GM23338 (cell line): Measurements from ENCODE around the gene E2F3. TPM values are rescaled to one million over a fixed set of nuclear protein-coding genes. Genes with fewer than 3 reads are reported as not detected.

Source experiments
- ATAC-seq: fragments of 200-7000 bp; cut with Tn5 transposase; 3 replicates; pipeline ENCODE4 v1.9.1; 2020
- DNase-seq: peaks from one replicate; pipeline ENCODE4 v3.0.0-alpha.2; 2015; ENCODE audit warnings: low spot score
- H2AFZ ChIP-seq: fragments of 200-600 bp; sonication (generic); 2 replicates; pipeline ENCODE4 v1.8.0; 2016; ENCODE audit warnings: antibody characterized with exemption, mild to moderate bottlenecking, moderate library complexity
- H3F3A ChIP-seq: fragments of 200-600 bp; sonication (generic); replicated peaks from 2 replicates; pipeline ENCODE4 v1.8.0; 2017; ENCODE audit warnings: antibody characterized with exemption, mixed run types, low read depth
- H3K27ac ChIP-seq: fragments of 200-600 bp; sonication (generic); 2 replicates; pipeline ENCODE4 v1.6.1; 2016; ENCODE audit warnings: low read depth
- H3K27me3 ChIP-seq: fragments of 200-600 bp; sonication (generic); 2 replicates; pipeline ENCODE4 v1.8.0; 2016; ENCODE audit warnings: mild to moderate bottlenecking, mixed run types, moderate library complexity; ENCODE audit not compliant: insufficient read depth
- H3K36me3 ChIP-seq: fragments of 200-600 bp; sonication (generic); 2 replicates; pipeline ENCODE4 v1.8.0; 2016; ENCODE audit warnings: mild to moderate bottlenecking; ENCODE audit not compliant: insufficient read depth
- H3K4me1 ChIP-seq: fragments of 200-600 bp; sonication (generic); 2 replicates; pipeline ENCODE4 v1.8.0; 2016; ENCODE audit warnings: mild to moderate bottlenecking, moderate library complexity; ENCODE audit not compliant: insufficient read depth
- H3K4me2 ChIP-seq: fragments of 200-600 bp; sonication (generic); 2 replicates; pipeline ENCODE4 v1.7.1; 2017; ENCODE audit warnings: mixed run types
- H3K4me3 ChIP-seq: fragments of 200-600 bp; sonication (generic); 2 replicates; pipeline ENCODE4 v1.6.1; 2016; ENCODE audit warnings: mixed run types
- H3K79me2 ChIP-seq: fragments of 200-600 bp; sonication (generic); replicated peaks from 2 replicates; pipeline ENCODE4 v1.8.0; 2017; ENCODE audit warnings: mild to moderate bottlenecking; ENCODE audit not compliant: insufficient read depth
- H3K9me2 ChIP-seq: fragments of 200-600 bp; sonication (generic); 2 replicates; pipeline ENCODE4 v1.8.0; 2017; ENCODE audit not compliant: insufficient read depth
- H4K20me1 ChIP-seq: fragments of 200-600 bp; sonication (generic); replicated peaks from 2 replicates; pipeline ENCODE4 v1.8.0; 2017; ENCODE audit warnings: mild to moderate bottlenecking; ENCODE audit not compliant: insufficient read depth
- H3K27ac Mint-ChIP-seq: 2 replicates; pipeline ENCODE4 v1.8.0; 2020; ENCODE audit warnings: inconsistent platforms, mild to moderate bottlenecking, moderate library complexity, mixed read lengths
- H3K27me3 Mint-ChIP-seq: 3 replicates; pipeline ENCODE4 v1.8.0; 2022; ENCODE audit warnings: low read depth, mild to moderate bottlenecking, moderate library complexity, mixed read lengths, inconsistent platforms; ENCODE audit not compliant: insufficient read depth, poor library complexity
- H3K36me3 Mint-ChIP-seq: 3 replicates; pipeline ENCODE4 v1.8.0; 2021; ENCODE audit warnings: low read depth, mild to moderate bottlenecking, inconsistent platforms, moderate library complexity, mixed read lengths
- H3K4me1 Mint-ChIP-seq: 3 replicates; pipeline ENCODE4 v1.8.0; 2020; ENCODE audit warnings: mild to moderate bottlenecking, inconsistent platforms, mixed read lengths
- H3K4me3 Mint-ChIP-seq: 3 replicates; pipeline ENCODE4 v1.8.0; 2021; ENCODE audit warnings: moderate library complexity, mild to moderate bottlenecking, inconsistent platforms, mixed read lengths
- H3K9me3 Mint-ChIP-seq: 3 replicates; pipeline ENCODE4 v1.8.0; 2020; ENCODE audit warnings: moderate library complexity, mild to moderate bottlenecking, inconsistent platforms, mixed read lengths
- EZH2phosphoT487 ChIP-seq: fragments of 200-600 bp; sonication (generic); IDR thresholded peaks from one replicate; pipeline ENCODE4 v1.8.1; 2018; ENCODE audit warnings: antibody characterized with exemption; ENCODE audit not compliant: unreplicated experiment
- POLR2AphosphoS5 ChIP-seq: IDR thresholded peaks from 2 replicates; pipeline ENCODE4 v1.6.1; 2016; ENCODE audit warnings: antibody characterized with exemption, low read depth
- STAT1 ChIP-seq: IDR thresholded peaks from one replicate; pipeline ENCODE4 v1.6.1; 2016; ENCODE audit warnings: antibody characterized with exemption; ENCODE audit not compliant: unreplicated experiment
- ZNF331 ChIP-seq: fragments of 250-450 bp; sonication (Bioruptor Pico); IDR thresholded peaks from 2 replicates; pipeline ENCODE4 v1.5.0; 2020; ENCODE audit warnings: low read depth, mild to moderate bottlenecking, moderate library complexity
- polyA plus RNA-seq: library from polyadenylated mRNA; unstranded; fragments of >200 nt; fragmentation: Nextera tagmentation; extraction: Ambion mirVana; gene quantifications from 2 replicates; pipeline ENCODE4 v1.2.1, GENCODE V29; 2016
- total RNA-seq: library from RNA; depleted of rRNA; stranded (reverse); fragments of >200 nt; shearing (Covaris generic); gene quantifications from 2 replicates; pipeline ENCODE4 v1.2.3, GENCODE V29; 2014
- TF ChIP-seq, protein P1 (sequence below): IDR thresholded peaks from 2 replicates; pipeline ENCODE4 v1.6.1; 2016; ENCODE audit warnings: antibody characterized with exemption
- TF ChIP-seq, protein P2 (sequence below): IDR thresholded peaks from one replicate; pipeline ENCODE4 v1.6.1; 2018; ENCODE audit warnings: antibody characterized with exemption; ENCODE audit not compliant: unreplicated experiment
- TF ChIP-seq, protein P3 (sequence below): fragments of 250-450 bp; sonication (Bioruptor Pico); IDR thresholded peaks from 2 replicates; pipeline ENCODE4 v1.5.0; 2020; ENCODE audit warnings: mild to moderate bottlenecking, moderate library complexity

E2F3 gene
- total and polyA plus RNA-seq, 2 experiments from 2014 or later, result 27.2 to 33.5 TPM

DNA sequence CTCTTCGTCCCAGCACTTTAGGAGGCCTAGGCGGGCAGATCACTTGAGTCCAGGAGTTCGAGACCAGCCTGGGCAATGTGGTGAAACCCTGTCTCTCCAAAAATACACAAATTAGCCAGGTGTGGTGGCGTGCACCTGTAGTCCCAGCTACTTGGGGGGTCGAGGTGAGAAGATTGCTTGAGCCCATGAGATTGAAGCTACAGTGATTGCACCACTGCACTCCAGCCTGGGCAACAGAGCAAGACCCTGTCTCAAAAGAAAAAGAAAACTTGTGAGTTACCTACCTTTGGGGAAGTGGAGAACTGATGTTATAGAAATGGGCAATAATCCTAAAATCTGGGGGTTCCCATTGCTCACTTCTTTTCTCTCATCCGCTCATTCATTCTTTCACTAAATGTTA is 58.0 kb downstream of the E2F3 start:
- no peaks in the 10 kb centered on the region for H3K9me3 Mint-ChIP-seq
- peaks cover 7% of the 10 kb centered on the region for H3K27me3 Mint-ChIP-seq
- peaks cover 28% of the 10 kb centered on the region for H3K4me1 Mint-ChIP-seq
- Histone ChIP-seq H3K9me2 (no peaks in the 10 kb centered on the region), H3K79me2 (peaks cover 100% of the 10 kb centered on the region), H3K27me3 (no peaks in the 10 kb centered on the region), H4K20me1 (peaks cover 31% of the 10 kb centered on the region), H2AFZ (no peak overlapping the region), H3F3A (no peaks in the 10 kb centered on the region; the same call in 1 of the 2 replicates), H3K4me3 (no peak overlapping the region), H3K4me1 (peaks cover 19% of the 10 kb centered on the region), H3K27ac (no peak overlapping the region), H3K4me2 (no peak overlapping the region), H3K36me3 (no peaks in the 10 kb centered on the region; the same call in 1 of the 2 replicates)
- ATAC-seq (no peak), DNase-seq (no peak)
- no peak overlapping the region for H3K27ac Mint-ChIP-seq
- no peak overlapping the region for H3K4me3 Mint-ChIP-seq
- TF ChIP-seq, protein P1, sequence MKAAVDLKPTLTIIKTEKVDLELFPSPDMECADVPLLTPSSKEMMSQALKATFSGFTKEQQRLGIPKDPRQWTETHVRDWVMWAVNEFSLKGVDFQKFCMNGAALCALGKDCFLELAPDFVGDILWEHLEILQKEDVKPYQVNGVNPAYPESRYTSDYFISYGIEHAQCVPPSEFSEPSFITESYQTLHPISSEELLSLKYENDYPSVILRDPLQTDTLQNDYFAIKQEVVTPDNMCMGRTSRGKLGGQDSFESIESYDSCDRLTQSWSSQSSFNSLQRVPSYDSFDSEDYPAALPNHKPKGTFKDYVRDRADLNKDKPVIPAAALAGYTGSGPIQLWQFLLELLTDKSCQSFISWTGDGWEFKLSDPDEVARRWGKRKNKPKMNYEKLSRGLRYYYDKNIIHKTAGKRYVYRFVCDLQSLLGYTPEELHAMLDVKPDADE, result no peak
- TF ChIP-seq POLR2AphosphoS5 (no peak), EZH2phosphoT487 (no peak)
- peaks cover 62% of the 10 kb centered on the region for H3K36me3 Mint-ChIP-seq

DNA sequence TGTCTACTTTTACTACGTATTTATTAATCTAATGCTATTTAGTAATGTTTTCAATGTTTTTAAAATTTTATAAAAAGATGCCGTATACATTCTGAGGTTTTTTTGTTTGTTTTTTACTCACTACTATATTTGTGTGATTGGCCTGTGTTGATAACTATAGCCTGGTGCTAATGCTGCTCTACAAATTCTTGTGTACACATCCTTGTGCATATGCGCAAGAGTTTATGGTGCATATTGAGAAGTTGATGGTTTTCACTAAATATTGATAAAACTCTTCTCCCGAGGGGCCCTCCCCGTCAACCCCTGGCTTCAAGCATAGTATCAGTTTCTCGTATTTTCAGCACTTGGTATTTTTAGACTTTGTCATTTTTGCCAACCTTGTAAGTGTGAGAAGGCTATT is 59.9 kb downstream of the E2F3 start:
- H4K20me1 ChIP-seq, result peaks cover 14% of the 10 kb centered on the region
- H3K4me3 Mint-ChIP-seq, result no peak overlapping the region
- no peak for ATAC-seq
- TF ChIP-seq, protein P1, result no peak
- TF ChIP-seq STAT1 (no peak), ZNF331 (CRISPR knock-in tag) (no peak)
- TF ChIP-seq, protein P2, sequence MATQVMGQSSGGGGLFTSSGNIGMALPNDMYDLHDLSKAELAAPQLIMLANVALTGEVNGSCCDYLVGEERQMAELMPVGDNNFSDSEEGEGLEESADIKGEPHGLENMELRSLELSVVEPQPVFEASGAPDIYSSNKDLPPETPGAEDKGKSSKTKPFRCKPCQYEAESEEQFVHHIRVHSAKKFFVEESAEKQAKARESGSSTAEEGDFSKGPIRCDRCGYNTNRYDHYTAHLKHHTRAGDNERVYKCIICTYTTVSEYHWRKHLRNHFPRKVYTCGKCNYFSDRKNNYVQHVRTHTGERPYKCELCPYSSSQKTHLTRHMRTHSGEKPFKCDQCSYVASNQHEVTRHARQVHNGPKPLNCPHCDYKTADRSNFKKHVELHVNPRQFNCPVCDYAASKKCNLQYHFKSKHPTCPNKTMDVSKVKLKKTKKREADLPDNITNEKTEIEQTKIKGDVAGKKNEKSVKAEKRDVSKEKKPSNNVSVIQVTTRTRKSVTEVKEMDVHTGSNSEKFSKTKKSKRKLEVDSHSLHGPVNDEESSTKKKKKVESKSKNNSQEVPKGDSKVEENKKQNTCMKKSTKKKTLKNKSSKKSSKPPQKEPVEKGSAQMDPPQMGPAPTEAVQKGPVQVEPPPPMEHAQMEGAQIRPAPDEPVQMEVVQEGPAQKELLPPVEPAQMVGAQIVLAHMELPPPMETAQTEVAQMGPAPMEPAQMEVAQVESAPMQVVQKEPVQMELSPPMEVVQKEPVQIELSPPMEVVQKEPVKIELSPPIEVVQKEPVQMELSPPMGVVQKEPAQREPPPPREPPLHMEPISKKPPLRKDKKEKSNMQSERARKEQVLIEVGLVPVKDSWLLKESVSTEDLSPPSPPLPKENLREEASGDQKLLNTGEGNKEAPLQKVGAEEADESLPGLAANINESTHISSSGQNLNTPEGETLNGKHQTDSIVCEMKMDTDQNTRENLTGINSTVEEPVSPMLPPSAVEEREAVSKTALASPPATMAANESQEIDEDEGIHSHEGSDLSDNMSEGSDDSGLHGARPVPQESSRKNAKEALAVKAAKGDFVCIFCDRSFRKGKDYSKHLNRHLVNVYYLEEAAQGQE, result no peak
- TF ChIP-seq, protein P3, sequence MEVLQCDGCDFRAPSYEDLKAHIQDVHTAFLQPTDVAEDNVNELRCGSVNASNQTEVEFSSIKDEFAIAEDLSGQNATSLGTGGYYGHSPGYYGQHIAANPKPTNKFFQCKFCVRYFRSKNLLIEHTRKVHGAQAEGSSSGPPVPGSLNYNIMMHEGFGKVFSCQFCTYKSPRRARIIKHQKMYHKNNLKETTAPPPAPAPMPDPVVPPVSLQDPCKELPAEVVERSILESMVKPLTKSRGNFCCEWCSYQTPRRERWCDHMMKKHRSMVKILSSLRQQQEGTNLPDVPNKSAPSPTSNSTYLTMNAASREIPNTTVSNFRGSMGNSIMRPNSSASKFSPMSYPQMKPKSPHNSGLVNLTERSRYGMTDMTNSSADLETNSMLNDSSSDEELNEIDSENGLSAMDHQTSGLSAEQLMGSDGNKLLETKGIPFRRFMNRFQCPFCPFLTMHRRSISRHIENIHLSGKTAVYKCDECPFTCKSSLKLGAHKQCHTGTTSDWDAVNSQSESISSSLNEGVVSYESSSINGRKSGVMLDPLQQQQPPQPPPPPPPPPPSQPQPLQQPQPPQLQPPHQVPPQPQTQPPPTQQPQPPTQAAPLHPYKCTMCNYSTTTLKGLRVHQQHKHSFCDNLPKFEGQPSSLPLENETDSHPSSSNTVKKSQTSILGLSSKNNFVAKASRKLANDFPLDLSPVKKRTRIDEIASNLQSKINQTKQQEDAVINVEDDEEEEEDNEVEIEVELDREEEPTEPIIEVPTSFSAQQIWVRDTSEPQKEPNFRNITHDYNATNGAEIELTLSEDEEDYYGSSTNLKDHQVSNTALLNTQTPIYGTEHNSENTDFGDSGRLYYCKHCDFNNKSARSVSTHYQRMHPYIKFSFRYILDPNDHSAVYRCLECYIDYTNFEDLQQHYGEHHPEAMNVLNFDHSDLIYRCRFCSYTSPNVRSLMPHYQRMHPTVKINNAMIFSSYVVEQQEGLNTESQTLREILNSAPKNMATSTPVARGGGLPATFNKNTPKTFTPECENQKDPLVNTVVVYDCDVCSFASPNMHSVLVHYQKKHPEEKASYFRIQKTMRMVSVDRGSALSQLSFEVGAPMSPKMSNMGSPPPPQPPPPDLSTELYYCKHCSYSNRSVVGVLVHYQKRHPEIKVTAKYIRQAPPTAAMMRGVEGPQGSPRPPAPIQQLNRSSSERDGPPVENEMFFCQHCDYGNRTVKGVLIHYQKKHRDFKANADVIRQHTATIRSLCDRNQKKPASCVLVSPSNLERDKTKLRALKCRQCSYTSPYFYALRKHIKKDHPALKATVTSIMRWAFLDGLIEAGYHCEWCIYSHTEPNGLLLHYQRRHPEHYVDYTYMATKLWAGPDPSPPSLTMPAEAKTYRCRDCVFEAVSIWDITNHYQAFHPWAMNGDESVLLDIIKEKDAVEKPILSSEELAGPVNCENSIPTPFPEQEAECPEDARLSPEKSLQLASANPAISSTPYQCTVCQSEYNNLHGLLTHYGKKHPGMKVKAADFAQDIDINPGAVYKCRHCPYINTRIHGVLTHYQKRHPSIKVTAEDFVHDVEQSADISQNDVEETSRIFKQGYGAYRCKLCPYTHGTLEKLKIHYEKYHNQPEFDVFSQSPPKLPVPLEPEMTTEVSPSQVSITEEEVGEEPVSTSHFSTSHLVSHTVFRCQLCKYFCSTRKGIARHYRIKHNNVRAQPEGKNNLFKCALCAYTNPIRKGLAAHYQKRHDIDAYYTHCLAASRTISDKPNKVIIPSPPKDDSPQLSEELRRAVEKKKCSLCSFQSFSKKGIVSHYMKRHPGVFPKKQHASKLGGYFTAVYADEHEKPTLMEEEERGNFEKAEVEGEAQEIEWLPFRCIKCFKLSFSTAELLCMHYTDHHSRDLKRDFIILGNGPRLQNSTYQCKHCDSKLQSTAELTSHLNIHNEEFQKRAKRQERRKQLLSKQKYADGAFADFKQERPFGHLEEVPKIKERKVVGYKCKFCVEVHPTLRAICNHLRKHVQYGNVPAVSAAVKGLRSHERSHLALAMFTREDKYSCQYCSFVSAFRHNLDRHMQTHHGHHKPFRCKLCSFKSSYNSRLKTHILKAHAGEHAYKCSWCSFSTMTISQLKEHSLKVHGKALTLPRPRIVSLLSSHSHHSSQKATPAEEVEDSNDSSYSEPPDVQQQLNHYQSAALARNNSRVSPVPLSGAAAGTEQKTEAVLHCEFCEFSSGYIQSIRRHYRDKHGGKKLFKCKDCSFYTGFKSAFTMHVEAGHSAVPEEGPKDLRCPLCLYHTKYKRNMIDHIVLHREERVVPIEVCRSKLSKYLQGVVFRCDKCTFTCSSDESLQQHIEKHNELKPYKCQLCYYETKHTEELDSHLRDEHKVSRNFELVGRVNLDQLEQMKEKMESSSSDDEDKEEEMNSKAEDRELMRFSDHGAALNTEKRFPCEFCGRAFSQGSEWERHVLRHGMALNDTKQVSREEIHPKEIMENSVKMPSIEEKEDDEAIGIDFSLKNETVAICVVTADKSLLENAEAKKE, result no peak

More for the DNA sequence above, 59.9 kb downstream of the E2F3 start:
- H3K79me2 ChIP-seq, result peaks cover 92% of the 10 kb centered on the region
- Mint-ChIP-seq H3K9me3 (peaks cover 12% of the 10 kb centered on the region; the same call in 2 of the 3 replicates), H3K27ac (no peak overlapping the region), H3K27me3 (peaks cover 8% of the 10 kb centered on the region), H3K36me3 (peaks cover 79% of the 10 kb centered on the region), H3K4me1 (peaks cover 33% of the 10 kb centered on the region)
- H2AFZ ChIP-seq, result no peak overlapping the region
- H3K27ac ChIP-seq, result no peak overlapping the region
- H3K27me3 ChIP-seq, result no peaks in the 10 kb centered on the region
- DNase-seq, result no peak
- peaks cover 5% of the 10 kb centered on the region; the same call in 1 of the 2 replicates for H3F3A ChIP-seq
- no peaks in the 10 kb centered on the region for H3K9me2 ChIP-seq
- peaks cover 8% of the 10 kb centered on the region; the same call in 1 of the 2 replicates for H3K36me3 ChIP-seq
- H3K4me3 ChIP-seq, result no peak overlapping the region
- H3K4me1 ChIP-seq, result peaks cover 16% of the 10 kb centered on the region; the same call in 1 of the 2 replicates
- no peak overlapping the region for H3K4me2 ChIP-seq
